Right lung (tissue), 10 donors: ENCODE measurements around the gene CTRB2. TPM values are rescaled to one million over a fixed set of nuclear protein-coding genes. Genes with fewer than 3 reads are reported as not detected.

Experiments used
- DNase-seq, 2 donors: peaks; one replicate each; pipeline ENCODE4 v3.0.0-alpha.2; 2013
- long read RNA-seq, 8 donors: transcript quantifications; one replicate each; lab custom pipeline, GENCODE V29; 2026
- polyA plus RNA-seq, 5 donors: library from polyadenylated mRNA; unstranded; fragments of 120-200 nt; gene quantifications; one replicate each; pipeline versions ENCODE4 v1.2.1 to v1.2.3, GENCODE V29; 2013; ENCODE audit warnings: inconsistent platforms in 1 of 5, low replicate concordance in 1 of 5; ENCODE audit not compliant: insufficient read length in 5 of 5, insufficient read depth in 1 of 5

Gene CTRB2
- polyA plus RNA-seq, result not detected
- long read RNA-seq, donor 1, result 0 reads
- long read RNA-seq, donor 2, result 0 reads
- long read RNA-seq, donor 3, result 0 reads
- long read RNA-seq, donor 4, result 0 reads
- long read RNA-seq, donor 5, result 0 reads
- long read RNA-seq, donor 6, result 0 reads
- long read RNA-seq, donor 7, result 0 reads
- long read RNA-seq, donor 8, result 0 reads

DNA sequence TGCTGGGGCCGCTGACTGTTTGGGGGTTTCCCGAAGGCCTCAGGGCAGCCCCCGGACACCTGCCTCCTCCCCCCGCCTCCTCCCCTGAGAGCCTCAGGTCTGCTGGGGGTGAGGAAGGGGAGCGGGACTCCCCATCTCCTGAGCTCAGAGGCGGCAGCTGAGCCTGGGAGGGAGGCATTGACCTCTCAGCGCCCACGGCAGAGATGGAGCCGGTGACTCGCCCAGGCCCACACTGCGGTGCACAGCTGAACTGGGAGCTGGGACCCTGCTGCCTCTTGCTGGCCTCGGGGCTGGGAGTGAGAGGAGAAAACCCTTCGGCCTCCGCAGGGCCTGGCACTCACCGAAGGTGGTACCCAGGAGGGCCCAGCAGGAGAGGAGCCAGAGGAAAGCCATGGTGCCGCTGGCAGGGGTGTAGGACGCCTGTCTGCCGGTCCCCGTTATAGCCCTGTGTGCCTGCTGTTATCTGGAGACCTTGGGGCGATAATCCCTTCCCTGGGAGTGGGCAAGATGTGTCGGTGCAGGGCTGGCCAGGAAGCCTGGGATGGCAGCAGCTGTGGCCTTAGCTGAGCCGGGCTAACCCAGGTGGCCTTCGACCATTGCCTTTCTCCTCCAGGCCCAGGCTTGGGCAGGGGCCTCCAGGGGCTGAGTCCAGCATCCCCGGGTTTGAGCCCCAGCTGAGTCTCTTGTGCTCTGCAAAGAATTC is at the start of gene CTRB2:
TSS of gene CTRB2 (minus strand) at position 413 of the 703 bp plus-strand sequence. CDS start at position 393, 20 bp downstream.
- no peak for DNase-seq

DNA sequence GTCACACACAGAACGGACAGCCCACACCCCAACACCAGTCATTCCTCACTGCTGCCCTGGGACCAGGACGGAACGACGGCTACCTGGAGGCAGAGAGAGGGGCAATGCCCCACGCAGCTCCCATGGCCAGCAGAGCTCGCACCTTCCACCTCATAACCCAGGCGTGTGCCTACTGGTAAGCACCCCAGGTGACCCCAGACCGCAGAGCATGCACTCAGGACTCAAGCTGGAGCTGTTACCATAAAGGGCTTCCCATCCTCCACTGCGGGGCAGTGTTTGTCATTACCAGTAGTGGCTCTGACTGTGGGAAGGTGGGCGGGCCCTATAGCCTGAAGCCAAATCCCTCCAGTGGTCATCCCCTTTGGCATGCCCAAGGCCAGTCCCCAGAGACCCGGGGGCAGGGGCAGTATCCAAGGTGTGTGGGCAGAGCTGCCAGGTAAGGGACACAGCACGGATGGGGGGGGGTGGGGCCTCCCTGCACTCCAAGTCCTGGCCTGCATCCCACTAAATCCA is 49.2 kb upstream of the CTRB2 start:
- DNase-seq, result no peak

DNA sequence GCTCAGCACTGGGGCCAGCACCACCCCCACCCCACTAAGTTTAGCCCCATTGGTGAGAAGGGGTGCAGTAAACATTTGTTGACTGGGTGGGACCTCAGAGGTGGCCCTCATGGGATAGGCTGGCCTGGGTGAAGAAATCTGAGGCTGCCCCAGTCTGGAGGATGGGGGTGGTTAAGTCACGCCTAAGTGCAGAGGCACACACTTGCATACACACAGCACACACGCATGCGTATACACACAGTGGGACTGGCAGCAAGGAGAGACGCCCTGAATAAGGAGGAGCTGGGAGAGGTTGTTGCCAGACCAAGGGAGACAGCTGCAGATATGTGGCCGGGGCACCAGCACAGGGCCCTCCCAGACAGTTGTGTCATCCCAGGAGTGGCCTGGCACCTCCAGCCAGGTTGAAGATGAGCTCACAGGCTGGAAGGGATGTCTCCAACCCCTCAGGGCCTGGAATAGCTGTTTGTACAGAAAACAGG is 47.4 kb upstream of the CTRB2 start:
- no peak for DNase-seq

DNA sequence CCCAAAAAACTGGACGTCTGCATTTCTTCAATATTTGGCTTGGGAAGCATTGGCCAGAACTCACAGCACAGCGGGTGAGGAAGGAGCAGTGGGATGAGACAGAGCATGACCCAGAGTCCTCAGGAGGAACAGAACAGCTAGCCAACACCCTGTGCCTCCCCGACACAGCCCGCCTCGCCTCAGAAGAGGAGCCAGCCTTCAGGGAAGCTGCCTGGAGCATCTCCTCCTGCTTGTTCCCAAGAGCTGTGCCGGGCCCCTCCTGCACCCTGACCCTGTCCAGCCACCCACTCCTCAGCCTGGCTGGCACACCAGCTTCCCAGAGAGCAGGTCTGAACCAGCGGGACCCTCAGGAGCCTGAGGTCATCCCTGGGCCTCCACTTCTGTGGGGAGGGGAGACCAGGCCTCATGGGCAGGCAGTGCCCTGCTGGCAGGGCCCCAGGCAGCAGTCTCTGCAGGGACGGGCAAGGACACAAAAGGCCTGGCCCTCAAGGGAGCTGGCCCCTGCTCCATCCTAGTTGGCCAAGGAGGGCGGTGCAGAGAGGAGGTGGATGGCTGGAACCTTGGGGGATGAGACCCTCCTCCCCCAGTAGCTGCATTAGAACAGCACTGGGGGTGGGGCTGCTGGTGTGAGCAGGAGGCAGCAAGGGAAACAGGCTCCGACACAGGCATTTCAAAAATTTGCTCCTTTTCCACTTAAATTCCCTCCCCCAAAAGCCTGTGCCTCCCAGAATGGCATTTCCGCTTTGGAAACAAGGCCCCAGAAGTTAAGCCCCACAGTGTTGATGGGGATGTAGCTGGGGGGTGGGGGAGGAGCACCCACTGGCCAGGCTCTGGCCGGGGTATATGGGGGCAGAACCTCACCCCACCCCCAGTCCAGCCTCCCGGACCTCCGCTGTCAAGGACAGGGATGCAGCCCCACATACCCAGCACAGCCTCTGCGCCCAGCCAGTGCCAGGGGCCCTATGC is 46.3 kb upstream of the CTRB2 start:
- no peak for DNase-seq

DNA sequence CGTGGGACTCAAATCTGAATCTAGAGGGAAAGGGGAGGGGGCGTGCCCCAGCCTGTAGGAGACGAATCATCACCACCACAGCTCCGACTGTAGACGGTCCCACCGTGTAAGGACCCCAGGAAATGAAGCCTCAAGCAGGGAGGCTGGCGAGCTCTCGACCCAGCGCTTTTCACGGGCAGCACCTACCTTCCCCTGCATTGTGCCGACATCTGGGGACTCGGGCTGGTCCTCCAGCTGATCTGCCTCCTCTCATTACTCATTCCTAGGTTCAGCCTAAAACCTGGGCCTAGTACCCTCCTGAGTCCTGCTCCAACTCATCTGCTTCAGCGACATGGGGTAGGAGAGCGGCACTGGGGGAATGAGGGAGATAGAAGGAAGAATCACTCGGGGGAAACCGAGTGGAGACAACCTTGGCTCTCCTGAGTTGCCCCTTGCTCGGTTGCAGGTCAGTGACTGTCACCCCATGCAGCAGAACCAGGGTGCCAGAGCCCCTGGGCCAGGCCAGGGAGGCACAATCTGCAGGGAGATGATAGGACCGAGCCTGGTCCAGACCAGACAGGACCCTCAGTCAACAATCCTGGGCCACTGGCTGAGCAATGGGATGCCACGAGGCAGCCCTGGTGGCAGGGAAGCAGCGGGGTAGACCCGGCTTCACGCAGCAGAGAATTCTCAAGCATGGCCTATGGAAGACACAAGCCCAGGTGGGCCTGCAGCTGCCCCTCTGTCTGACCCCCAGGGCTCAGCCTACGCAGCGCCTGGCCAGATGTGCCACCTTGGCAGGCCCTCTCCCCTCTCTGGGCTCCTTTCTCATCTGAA is 45.3 kb upstream of the CTRB2 start:
- DNase-seq, result no peak

DNA sequence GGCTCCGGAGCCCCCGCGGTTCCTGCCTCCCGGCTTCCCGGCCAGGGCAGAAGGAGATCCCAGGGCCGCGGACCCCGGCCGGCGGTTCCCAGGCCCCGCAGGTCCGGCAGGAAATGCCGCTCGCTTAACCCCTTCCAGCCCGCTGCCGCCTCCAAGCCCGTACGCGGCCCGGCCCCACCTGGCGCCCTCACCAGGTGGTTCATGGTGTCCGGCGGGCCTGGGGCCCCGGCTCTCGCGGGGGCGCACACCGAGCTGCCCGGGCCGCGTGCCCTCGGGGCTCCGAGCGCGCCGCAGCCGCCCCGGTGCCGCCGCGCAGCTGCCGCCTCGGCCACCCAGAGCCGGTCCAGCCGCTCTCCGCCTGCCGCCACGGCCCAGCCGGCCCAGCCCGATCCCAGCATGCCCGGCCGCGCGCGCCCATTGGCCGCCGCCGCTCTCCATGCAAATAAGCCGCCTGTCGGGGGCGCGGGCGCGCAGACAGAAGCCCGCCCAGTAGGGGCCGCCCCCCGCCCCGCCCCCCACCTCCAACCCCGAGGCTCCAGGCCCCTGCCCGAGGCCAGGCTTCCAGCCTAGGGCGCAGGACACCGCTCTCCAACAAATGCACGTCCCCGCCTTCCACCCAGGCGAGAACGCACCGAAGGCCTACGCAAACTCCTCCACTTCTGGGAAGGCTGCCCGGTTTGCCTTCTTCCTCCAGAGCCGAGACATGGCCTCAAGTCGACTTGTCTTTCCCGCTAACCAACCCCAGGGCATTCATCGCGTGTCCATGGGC is 44.5 kb upstream of the CTRB2 start, which contains the start of gene BCAR1:
TSS of gene BCAR1 (minus strand) at position 345 of the 769 bp plus-strand sequence. CDS start at position 203, 142 bp downstream.
- DNase-seq, result peak; percentile 85 to 86

DNA sequence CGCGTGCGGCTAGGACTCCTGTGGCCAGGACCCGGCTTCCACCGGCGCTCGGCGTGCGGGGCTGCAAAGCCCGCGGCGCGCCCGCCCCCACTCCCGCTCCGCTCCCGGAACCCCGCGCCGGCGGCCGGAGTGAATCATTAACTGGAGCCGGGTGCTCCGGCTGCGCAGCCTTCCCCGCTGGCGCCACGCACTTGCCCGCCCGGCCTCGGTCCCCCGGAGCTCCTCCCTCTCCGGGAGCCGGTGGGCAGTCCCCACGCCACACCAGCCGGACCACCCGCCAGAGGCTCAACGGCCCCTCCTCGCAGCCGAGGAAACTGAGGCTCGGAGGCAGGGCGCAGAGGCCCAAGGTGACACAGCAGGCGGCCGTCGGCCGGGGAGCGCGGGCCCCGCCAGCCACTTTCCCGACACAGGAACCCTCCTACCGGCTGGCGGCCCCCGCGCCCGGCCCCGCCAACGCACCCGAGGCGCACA is 43.9 kb upstream of the CTRB2 start:
- DNase-seq, result no peak

DNA sequence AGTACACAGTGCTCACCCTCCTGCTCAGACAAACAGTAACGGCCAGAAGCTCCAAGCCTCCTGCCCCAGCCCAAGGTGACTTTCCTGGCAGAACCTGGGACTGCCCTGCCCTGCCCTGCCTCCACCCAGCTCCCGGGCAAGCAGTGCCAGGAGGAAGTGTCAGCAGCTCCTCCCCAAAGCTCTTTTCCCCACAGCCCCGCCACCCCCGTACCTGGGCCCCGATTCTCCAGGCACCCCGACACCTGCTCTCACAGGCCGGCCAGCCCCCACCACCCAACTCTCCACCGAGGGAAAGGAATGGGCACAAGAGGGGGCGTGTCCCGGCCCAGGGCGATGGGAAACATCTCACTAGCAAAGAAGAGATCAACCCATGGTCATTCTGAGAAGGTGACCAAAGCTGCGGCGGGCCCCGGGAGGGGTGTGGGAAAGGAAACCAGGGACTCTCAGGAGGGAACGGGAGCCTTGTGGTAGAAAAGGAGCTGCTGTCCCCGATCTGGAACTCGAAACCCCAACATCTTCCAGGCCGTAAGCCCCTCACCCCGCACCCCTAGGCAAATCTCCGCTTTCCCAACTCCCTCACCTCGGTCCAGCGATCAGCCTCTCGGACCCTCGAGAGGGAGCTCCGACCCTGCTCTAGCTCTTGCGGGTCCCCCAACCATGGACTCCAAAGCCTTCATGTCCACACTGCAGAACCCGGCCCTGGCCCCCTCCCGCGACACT is 43.3 kb upstream of the CTRB2 start:
- DNase-seq, result no peak

DNA sequence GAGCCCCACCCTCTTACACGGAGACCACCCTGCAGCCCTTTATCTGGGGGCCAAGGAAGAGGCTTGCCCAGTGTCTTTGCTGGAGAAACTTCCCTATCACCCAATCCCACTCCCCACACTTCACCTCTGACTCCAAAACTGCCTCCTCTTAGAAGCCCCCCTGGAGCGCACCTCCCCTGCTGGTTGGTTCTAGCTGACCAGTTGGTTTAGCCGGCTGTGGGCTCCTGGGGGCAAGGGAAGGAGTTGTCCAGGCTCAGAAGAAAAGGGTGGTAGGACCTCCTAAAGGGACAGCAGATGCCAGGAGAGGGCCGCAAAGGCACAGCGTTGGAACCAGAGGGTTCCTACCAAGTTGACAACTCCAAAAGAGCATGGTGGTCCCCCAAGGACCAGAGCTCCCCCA is 42.5 kb upstream of the CTRB2 start:
- DNase-seq, result no peak

DNA sequence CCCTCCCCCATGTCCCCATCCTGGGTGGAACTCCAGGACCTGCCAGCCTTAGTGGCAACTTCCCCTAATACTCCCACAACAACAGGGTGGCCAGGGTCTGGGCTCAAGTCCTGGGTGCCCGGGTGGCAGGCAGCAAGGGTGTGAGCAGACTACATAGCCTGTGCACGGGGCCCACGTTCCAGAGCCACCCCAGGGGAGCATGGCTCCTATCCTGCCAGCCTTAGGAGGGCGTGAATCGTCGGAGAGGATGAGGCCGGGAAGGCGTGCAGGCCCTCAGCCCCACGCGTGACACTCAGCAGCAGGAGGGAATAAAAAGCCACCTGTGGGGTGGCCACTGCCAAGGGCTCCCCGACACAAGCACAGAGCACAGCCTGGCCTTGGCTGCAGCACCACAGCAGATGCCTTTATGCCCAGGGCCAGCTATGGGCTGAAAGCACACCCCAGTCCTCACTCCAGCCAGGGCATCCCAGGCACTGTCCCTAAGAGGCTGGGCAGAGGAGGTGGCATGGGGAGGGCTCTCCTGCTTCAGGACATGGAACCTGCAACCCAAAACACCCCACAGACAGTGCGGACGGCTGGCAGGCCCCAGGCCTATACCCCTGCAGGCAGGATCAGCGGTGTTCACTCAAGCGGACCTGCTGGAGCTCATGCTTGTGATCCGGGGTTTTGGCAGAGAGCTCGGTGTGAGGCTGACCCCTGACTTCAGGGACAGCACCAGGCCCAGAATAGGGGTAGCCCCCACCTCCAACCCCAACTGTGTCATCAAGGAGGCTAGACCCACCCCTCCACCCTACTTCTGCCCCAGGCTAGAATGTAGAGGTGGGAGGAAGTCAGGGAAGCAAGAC is 41.8 kb upstream of the CTRB2 start:
- DNase-seq, result no peak

DNA sequence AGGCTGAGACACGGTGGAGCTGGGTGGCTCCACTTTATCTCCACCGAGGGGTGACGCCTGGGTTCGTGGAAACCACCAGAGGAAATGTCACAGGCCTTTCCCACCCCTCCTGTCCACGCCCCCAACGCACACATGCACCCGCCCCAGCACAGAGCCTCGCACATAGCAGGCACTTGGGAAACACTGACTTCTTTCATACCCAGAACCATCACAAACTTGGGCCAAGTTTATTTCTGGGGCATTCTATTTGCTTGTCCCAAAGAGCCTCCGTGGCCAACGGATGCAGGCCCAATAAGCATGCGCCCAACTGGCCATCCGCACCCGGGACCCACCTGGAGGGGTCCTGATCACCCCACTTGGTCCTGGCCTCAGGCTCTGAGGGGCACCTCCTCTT is 41.2 kb upstream of the CTRB2 start:
- no peak for DNase-seq

DNA sequence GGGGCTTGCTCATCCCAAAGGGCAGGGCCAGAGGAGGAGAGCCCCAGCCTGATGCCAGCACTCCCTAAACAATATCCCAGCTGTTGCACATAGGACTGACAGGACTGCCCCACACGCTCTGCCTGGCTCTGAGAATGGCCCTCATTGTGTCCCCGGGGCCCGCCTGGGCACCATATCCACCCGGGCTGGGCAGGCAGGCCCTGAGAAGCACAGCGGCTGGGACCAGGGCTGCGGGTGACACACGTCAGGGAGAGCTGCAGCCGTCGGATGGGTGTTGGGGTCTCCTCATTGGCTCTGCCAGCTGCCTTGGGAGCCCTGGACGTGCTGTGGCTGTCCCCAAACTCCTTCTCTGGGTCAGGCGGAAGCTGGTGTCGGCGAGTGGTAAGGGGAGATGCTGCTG is 40.3 kb upstream of the CTRB2 start:
- no peak for DNase-seq

DNA sequence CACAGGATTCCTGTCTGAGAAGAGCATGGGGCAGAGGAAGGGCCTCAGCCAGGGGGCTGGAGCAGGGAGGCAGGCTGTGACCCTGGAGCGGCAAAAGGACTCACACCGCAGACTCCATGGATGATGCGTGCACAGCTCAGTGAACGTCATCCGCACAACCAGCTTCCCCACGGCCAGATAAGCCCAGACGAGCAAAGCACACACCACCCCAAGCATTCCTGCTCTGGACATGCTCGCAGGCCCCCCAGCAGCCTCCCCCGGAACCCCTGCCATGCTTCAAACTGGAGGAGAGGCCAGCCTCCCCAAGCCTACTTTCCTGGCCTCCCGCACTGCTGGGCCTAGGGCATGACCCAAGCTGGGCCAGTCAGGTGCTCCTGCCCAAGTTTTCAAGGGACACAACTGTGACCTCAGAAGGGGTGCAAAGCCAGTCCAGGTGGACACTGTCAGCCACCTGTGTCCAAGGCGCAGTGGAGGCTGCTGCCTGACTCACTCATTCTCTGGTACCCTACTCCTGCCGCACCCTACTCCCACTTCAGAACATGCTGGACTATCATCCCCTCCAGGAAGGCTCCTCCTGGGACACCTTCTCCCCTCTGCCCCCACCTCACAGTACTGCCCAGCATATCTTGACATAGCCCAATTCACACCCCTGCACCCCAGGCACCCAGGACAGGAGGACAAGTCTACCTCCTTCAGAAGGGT is 39.7 kb upstream of the CTRB2 start:
- DNase-seq, result no peak

DNA sequence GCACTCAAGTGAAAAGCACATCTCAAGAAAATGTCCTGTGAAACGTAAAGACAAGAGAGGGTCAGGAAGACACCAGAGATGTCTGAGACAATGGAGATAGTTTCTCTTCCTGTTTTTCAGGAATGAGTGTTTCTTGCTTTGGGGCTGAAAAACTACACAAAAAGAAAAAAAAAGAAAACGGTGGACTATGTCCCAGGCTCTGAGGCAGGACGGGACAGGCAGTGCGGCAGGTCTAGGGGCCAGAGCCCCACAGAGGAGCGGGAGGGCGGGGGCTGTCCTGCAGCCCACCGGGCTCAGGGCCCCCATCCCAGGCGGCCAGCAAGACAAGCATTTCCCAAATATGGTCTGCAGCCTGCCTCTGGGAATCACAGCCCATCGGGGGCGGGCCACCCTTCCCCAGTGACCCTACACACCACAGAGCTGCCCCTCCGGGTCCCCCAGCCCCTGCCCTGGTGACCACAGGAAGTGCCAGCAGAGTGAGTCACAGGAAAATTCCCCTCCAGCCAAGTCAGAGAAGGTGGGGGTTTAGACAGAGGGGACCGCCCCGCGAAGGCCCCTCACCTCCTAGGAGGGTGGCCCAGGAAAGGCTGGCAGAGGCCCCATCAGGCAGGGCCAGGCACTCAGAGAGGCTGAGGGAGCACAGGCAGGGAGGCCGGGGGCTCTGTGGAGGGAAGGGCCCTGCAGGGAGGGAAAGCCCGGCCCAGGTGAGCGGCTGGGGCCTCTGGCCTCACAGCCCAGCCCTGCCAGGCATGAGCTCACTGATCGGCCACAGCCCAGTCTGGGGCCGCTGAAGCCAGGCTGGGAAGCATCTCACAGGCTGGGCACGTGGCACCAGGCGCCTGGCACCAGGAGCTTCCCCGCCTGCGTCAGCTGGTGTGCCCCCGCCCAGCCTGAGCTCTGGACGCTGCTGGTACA is 38.1 kb upstream of the CTRB2 start:
- DNase-seq, result peak in 1 of 2 donors; percentile 76

DNA sequence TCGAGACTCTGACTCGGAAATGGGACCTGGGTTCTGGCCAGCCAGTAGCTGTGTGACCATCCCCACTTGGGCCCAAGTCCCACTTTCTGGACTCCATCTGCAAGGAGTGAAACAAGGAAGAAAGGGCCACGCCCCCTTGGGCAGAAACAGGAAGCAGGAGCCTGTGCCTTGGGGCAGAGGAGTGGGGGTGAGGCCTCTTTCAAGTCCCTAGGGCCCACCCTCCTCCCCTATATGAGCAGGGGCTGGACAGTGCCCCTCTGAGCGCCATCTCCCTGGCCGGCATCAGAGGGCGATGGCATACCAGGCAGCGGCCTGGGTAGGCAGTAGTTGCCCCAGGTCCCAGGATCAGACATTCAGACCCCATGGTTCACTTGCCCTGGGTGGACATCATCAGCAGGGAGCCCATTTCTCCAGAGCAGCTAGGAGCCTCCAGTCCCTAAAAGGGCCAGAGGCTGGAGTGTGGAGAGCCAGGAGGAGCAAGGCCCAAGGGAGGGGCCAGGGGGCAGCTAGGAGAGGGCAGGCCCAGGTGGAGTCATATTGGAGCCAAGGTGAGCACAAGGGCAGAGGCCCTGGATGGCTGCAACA is 37.4 kb upstream of the CTRB2 start:
- DNase-seq, result no peak

DNA sequence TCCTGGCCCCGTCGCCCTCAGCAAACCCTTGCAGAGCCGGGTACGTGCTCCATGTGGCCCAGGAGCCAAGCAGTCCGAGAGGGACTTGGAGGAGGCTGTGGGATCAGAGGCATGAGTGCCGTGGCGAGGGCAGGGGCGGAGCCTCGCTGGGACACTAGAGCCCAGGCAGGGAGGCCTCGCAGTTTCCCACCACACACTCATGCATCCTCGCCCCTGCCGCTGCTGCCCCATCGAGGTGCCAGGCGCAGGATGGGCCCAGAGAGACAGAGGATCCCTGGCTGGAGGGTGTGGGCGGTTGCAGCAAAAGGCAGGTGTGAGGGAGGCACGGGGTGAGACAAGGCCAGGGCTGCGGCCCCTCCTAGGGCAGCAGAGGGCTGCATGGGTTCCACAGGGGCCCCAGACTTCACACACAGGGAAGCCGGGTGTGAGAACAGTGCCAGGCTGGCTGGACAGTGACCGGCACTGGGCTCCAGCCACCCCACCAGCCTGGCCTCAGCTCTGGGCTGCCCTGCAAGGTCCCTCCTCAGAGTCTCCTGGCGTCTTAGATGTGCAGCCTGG is 36.8 kb upstream of the CTRB2 start:
- DNase-seq, result no peak
